IPS-NIHi11 (cell line): Measurements from ENCODE around the gene MOXD1.
"Not testable (repeated sequence)": the region's sequence is repeated elsewhere in the genome, so short reads cannot be mapped to it uniquely, and the experiment has no call there.

Experiments
- DNase-seq: peaks from one replicate; pipeline ENCODE4 v3.0.0; 2012; ENCODE audit warnings: mixed read lengths, low spot score

MOXD1 gene

DNA sequence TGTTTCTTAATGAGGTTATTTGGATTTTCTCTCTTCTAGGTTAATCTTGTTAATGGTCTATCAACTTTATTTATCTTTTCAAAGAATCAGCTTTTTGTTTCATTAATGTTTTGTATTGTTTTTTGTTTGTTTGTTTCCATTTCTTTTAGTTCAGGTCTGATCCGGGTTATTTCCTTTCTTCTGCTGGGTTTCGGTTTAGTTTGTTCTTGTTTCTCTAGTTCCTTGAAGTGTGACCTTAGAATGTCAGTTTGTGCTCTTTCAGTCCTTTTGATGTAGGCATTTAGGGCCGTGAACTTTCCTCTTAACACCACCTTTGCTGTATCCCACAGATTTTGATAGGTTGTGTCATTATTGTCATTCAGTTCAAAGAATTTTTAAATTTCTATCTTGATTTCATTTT, 49.3 kb downstream of the MOXD1 start:
- DNase-seq, result not testable (repeated sequence)

DNA sequence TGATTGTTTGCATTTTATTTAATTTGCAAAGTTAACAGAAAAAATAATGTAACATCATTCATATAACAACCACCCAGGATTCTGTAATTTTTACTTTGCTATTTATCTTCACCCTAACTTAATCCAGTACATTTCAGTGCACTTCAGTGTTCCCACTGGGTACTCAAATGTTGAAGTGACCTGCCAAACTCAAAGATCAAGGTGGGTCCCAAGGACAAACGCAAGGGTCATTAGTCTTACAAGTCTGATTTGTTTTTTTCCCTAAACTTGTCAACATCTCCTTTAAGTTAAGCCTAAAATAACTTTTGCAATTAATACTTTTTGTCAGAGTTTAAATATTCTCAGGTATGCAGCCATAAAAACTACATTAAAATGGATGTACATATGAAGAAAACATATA, 53.0 kb downstream of the MOXD1 start:
- DNase-seq, result no peak

DNA sequence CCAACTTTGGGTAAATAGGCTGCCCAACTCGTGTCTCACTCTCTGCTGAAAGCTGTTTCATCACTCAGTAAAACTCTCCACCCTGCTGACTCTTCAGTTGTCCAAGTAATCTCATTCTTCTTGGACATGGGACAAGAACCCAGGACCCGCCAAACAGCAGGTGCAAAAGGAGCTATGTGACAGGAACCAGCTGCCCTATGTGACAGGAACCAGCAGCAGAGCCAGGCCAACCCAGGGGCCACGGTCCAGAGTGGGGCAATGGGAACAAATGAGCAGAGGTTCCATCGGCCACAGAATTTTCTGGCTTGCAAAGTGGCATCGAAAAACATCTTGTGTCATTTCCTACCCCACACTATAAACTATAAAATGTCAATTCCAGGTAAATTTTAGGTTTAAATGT, 56.5 kb downstream of the MOXD1 start:
- no peak for DNase-seq

DNA sequence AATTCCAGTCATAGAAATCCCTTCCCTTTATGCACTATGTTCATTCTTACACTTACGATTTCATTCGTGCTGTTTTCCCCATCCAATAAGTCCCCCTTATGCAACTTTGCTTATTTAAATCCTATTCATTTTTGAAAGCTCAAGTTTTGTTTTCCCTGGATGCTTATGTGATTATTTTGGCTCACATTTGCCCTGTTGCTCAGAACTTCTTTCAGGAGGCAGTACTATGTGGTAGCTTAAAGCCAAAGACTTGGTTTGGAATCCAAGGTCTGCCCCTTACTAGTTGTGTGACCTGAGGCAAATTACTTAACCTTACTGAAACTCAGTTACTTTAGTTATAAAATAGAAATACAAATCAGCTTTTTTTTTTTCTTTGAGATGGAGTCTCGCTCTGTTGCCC, 59.6 kb downstream of the MOXD1 start:
- no peak for DNase-seq

DNA sequence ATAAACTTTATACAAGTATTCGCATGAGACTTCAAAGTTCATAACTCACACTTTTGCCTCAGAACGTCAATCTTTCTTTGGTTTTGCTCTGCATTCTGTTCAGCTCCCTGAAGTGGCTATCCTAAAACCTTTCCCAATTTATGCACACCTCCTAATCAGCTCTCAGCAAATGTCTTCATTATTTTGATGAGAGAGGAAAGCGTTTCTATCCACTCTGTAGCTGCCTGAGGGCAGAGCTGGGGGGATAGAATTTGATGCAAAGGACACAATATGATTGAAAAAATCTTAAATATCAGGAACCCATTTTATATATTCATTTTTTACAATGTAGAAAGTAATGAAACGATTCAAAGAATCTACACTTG, 66.8 kb downstream of the MOXD1 start:
- no peak for DNase-seq

DNA sequence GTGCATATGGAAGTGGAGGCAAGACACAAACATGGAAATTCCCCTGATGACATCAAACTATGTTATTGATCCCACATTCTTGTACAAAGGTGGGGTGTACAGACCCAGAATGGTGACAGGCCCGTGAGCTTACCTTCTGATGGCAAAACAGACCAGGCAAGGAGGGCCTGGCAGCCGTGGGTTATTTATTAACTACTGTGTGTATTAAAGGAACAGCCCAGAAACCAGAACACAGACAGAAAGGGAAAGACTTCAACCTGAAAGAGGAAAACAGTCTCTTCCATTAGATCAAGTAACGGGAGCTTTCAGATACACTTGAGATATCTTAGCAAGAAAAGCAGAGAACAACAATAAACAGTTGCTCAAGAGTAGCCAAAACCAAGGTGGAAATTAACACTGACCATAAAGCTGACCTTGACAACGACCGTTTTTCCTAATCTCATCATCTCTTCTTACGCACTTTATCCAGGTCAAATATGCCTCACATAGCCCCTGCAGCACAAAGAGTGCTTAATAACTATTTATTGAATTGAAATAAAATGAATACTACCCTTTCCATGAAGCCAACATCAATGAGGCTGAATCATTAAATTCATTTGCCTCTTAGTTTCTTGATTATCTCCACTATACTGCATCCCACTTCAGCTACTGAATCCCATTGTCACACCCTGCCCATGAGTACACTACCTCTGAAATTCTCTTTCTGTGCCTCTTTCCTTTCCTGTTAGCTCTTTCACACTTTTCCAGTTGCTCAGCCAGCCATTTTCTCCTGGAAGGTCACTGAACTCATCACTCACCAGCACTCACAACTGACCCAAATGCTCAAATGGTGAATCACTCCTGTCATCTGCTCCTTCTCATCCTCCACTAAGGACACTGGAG, 67.4 kb downstream of the MOXD1 start:
- peak; percentile 14 for DNase-seq

DNA sequence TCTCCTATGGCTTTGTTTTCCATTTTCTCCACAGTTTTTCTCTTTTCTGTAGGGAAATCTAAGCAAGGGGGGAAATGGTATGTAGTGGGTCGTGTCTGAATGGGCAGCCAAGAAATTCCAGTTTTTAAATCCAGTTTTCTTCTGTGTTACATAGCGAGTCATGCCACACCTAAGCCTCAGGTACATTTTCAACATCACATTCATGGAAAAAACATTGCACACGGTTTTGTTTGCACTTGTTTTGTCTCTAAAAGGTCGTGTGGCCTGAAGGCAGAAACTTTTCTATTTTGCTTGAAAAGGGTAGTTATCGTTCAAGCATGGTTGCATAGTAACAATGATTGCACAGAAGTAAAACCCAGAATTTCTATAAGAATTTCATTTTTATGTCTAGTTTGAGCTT, 70.5 kb downstream of the MOXD1 start:
- no peak for DNase-seq

DNA sequence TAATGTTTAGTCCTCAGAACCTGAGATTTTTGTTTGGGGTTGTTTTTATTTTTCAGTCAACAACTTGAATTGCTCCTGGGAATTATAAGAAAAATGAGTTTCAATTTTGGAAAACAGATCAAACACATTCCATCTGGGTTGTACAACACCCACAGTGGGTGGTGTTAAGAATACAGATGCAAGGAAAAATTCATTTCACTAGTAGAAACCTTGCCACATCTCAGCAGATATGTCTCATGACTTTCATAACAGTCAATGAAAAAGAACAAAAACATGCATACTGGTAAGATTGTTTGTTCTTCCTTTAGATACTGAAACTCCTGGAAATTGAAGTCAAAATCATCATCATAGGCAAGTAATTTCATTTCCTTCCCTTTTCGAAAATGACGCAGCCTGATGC, 78.9 kb downstream of the MOXD1 start:
- no peak for DNase-seq

DNA sequence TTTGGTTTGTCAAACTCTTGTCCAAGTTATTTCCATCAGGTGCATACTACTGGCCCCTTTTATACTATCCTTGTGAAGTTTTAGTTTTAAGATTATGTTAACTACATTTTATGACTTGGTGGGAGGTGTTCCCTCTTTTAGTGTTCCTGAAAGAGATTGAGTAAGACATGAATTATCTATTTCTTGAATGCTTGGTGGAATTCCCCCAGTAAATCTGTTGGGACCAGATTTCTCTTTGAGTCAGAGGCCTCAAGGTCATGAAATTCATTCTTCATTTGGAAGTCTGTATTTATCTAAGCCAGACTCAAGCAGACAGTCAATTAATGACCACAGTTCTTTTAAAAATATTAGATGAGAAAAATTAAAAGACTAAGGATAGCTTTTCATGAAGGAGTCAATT, 81.3 kb downstream of the MOXD1 start:
- DNase-seq, result no peak

DNA sequence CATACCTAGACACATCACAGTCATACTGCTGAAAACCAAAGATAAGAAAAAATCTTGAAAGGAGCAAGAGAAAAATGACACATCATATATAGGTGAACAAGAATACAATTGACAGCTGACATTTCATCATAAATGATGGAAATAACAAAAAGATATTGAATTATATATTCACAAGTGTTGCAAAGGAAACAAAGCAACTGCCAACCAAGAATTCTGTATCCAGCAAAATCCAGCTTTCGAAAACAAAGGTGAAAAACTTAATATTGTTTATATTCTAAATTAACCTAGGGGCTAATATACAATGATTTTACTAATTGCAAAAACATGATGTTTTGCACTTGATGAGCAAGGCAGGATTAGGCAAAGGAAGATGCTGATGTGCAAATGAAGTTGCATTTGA, 84.3 kb downstream of the MOXD1 start:
- DNase-seq, result no peak

DNA sequence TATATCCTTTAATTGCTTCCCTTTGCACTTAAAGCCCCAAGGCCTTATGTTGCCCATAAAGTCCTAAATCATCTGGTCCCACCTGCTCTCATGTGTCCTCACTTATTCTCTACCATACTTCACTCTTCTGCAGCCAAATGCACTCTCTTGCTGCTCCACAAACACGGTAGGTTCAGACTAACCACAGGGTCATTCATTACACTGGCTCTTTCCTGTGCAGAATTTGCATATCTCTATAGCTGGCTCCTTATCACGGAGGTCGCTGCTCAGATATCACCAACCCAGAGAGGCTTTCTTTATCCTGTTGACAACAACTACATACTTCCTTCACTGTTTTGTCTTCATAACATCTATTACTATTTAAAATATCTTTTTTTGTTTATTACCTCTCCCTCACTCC, 86.8 kb downstream of the MOXD1 start:
- DNase-seq, result no peak

DNA sequence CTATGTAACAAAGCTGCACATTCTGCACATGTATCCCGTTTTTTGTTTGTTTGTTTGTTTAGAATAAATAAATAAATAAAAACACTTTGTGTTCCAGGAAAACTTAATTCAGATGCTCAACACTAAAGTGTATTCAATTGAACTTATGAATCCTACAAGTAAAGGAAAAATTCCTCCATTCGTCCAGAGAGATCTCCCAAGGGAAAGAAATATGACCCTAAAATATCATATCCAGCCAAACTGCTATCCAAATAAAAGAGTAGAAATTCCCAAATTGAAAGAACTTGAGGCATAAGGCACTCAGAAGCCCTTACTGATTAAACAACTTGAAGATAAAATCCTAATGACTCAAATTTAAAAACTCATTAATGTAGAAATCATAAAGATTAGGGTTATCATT, 90.4 kb downstream of the MOXD1 start:
- DNase-seq, result no peak

DNA sequence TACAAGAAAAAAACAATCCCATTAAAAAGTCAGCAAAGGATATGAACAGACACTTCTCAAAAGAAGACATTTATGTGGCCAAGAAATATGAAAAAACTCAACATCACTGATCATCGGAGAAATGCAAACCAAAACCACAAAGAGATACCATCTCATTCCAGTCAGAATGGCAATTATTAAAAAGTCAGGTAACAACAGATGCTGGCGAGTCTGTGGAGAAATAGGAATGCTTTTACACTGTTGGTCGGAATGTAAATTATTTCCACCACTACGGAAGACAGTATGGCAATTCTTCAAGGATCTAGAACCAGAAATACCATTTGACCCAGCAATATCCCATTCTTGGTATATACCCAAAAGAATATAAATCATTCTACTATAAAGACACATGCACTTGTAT, 91.1 kb downstream of the MOXD1 start:
- not testable (repeated sequence) for DNase-seq

DNA sequence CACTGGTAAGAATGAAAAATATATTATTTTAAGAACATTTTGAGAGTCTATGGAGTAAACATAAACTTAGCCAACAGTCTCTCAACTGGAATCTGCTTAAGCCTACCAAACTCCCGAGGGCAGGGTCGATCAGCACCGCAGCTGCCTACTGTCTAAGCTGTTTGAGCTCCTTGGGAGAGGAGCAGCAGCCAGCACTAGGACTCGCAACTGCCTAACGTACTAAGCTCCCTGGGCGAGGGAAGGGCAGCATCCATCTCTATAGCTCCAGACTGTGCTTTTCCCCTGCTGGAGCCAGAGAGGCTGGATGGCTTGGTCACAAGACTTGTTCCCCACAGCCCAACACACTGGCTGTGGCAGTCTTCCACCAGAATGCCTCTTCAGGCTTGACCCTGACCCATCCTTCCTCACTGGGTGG, 96.4 kb downstream of the MOXD1 start:
- DNase-seq, result no peak

DNA sequence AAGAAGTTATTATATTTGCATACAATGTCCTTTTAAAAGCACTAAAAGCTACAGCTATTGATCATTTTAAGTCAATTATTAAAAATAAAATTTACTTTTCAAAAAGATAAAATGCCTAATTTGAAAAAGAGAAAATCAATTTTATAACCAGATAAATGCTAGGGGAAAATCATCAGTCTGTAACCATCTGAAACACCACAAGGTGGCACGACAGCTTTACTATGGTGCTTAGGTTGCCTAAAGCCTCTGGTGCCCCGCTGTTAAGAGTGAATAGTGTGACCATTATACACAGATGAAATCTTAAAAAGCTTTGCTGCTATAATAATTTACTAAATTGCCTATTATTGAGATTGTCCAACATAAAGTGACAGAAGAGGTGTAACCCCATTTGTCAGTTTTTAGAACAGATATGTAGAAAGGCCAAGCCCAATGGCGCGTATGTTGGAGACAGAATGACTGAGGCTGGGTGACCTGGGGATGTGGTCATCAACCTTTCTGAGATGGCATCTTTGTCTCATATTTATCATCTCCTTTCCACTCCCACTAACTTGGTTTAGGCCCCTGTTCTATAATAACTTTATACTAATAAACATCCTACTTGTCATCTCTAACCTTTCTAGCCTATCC, 100.8 kb downstream of the MOXD1 start:
- peak; percentile 49 for DNase-seq

DNA sequence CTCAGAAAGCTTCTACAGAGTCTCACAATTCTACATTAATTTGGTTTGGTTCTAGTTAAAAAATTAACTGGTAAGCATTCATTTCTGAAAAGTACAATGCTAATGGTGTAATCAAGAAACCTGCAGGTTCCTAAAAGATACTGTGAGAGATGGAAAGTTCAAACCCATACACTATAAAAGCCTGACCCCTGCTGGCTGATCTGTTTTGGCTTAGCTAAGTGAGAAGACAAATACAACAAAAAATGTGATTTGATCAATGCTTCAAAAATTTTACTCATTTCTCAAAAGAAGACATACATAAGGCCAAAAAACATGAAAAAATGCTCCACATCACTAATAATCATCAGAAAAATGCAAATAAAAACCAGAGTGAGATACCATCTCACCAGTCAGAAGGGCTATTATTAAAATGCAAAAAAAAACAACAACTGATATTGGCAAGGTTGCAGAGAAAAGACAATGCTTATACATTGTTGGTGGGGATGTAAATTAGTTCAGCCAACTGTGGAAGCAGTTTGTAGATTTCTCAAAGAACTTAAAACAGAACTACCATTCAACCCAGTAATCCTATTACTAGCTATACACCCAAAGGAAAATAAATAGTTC, 102.8 kb downstream of the MOXD1 start:
- peak; percentile 27 for DNase-seq

DNA sequence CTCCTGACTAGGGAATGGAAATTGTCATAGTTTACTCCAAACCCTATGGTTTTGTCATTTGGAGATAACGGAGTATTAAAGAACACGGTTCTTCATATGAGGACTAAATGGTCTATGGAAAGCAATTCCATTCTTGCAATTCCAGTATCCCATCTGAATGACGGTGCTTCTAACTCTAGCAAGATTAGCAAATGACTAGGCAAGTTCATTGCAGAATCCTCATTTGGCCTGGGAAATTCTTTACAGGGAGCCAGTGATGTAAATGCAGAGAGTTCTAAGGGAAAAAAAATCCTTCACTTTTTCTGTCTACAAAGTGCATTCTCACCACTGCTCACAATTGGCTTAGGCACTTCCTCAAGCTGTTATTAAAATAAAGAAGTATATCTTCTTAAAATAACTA, 111.5 kb downstream of the MOXD1 start:
- no peak for DNase-seq

DNA sequence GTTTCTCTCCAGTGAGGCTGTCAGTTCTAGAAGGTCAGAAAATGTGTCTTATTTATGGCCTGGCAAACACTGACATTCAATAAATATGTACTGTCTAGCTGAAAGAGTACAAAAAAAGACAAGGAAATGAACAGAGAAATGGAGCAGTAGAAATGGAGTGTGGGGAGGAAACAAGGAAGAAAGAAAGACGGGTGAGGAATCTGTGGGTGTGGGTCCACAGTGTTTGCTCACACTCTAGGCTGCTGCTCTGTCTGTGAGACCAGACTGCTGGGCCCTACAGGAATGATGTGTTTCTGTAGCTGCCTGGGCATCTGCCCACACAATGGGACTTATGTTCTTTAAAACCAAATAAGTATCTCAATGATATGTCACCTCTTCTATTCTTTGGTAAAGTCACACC, 114.2 kb downstream of the MOXD1 start:
- DNase-seq, result no peak

DNA sequence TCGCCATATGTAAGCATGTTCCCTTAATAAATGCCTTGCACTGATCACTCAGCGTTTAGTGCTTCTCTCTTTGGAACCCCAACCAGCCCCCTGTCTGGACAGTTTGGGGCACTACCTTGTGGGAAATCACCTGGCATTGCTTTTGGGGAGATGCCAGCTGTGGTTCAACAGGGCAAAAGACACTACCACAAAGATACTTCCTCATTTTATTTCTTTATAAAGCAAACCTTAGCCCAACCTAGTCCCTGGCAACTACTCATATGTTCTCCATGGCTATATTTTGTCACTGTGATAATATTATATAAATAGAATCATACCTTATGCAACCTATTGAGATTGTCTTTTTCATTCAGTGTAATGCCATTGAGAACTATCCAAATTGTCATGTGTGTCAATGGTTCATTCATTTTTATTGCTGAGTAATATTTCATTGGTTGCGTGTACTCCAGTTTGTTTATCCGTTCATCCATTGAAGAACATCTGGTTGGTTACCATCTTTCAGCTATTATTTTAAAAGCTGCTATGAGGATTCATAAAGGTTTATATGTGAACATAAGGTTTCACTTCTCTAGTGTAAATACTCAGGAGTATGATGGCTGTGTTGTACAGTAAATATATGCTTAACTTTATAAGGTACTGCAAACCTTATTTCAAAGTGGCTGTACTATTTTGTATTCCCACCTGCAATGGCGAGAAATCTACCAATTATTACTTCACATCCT, 114.8 kb downstream of the MOXD1 start:
- DNase-seq, result no peak

DNA sequence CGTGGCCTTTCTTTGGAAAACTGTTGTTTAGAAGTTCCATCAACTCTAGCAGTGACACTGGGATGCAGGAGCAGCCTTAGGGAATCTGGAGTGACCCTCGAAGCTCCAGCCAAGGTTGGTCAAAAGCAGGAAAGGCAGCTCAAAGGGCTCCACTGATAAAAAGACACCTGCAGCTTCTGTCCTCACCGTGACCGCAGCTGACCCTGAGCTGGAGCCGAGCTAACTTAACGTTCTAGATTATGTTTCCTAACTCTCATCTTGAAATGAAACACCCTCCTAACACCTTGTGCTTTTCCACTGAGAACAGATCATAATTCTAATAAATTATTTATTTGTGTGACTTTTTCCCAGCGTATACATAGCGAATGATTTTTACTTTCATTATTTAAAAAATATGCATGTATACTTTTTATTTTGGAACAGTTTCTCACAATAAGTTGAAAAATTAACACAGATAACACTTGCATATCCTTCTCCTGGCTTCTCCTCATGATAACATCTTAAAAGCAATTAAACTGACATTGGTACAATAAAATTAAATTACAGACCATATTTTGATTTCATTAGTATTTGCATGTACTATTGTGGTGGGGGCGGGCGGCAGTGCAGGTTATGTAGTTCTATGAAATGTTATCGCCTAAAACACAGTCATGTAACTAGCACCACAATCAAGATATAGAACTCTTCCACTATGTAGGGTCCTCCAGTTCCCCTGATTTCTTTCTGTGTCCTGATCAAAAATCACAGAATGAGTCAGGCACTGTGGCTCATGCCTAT, 116.1 kb downstream of the MOXD1 start:
- no peak for DNase-seq

DNA sequence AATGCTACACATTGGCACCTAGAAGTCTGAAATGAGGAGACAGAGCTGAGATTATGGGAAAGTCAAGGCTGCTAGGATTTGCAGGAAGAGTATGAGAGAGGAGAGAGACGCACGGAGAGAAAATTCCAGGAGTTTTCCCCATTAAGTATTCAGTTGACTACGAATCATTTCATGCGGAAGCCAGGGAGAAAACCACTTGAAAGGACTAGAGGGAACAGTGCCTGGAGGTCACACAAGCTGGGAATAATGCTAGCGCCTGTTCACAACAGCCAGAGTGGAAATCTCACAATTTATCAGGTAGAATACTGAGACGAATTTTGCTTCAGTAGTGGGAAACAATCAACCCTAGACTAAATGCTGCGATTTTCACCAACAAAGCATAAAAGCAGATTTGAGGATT, 118.6 kb downstream of the MOXD1 start:
- DNase-seq, result no peak

DNA sequence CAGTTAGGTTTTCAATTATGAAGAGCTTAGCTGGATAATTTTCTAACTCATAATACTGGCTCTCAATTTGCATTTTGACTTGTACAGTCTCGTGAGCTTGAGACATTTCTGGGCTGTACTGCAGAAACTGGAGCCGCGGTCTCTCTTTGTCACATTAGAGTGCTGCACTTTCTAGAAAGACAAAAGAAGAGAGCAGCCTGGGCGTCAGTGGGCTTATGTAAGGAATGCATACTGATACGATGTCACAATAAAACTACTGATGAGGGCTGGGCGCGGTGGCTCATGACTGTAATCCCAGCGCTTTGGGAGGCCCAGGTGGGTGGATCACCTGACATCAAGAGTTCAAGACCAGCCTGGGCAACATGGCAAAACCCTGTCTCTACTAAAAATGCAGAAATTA, 120.8 kb downstream of the MOXD1 start:
- no peak for DNase-seq
